GM12878 (cell line): ENCODE measurements around the gene DNAH9. TPM values are rescaled to one million over a fixed set of nuclear protein-coding genes. Genes with fewer than 3 reads are reported as not detected.

ENCODE experiments used
- ATAC-seq: fragments of 200-7000 bp; cut with Tn5 transposase; 3 replicates; pipeline ENCODE4 v1.9.1; 2020; ENCODE audit warnings: mild to moderate bottlenecking, moderate library complexity
- BruUV-seq: library from RNA; stranded (reverse); fragments of 400-500 nt; replicated peaks from 2 replicates; lab custom pipeline; 2021; lab: Mats Ljungman, UMichigan
- CTCF ChIA-PET: fragments of 300-600 bp; sonication (Branson Sonifier 250); formaldehyde crosslinking; extraction: SDS; loops from one replicate; lab custom pipeline; 2021; ENCODE audit warnings: inconsistent platforms; lab: Yijun Ruan, JAX
- POLR2A ChIA-PET: fragments of 350-600 bp; formaldehyde crosslinking; extraction: SDS; loops from one replicate; lab custom pipeline; 2021; ENCODE audit warnings: inconsistent platforms; lab: Charles Lee
- RAD21 ChIA-PET: fragments of 300-600 bp; sonication (Branson Sonifier 250); formaldehyde crosslinking; loops from one replicate; lab custom pipeline; 2023; ENCODE audit warnings: antibody characterized with exemption; ENCODE audit not compliant: unreplicated experiment; lab: Charles Lee
- SMC1A ChIA-PET: fragments of 300-600 bp; sonication (Branson Sonifier 250); formaldehyde crosslinking; loops from one replicate; lab custom pipeline; 2023; ENCODE audit not compliant: unreplicated experiment, uncharacterized antibody; lab: Charles Lee
- DNase-seq: peaks from one replicate; pipeline ENCODE4 v3.0.0-alpha.2; 2011; ENCODE audit warnings: low read depth, low spot score
- FAIRE-seq: peaks from 3 replicates; lab custom pipeline; 2011; peaks lifted over from hg19 to GRCh38; lab: Jason Lieb, UNC
- H2AFZ ChIP-seq: 2 replicates; pipeline ENCODE4 v1.6.0; 2011; ENCODE audit warnings: low read depth, low read length, control low read depth; ENCODE audit not compliant: control insufficient read depth
- H3K27ac ChIP-seq: 2 replicates; pipeline ENCODE4 v1.5.1; 2011; ENCODE audit warnings: control low read depth; ENCODE audit not compliant: control insufficient read depth, insufficient read depth
- H3K27me3 ChIP-seq, 2 experiments: replicated peaks in 1 of 2; 2 replicates each; pipeline versions ENCODE4 v1.6.0 to v1.6.1; 2011; ENCODE audit warnings: low read length in 1 of 2; ENCODE audit not compliant: control insufficient read depth in 2 of 2, insufficient read depth in 2 of 2
- H3K36me3 ChIP-seq, 2 experiments: 2 replicates each; pipeline ENCODE4 v1.5.1; 2011; ENCODE audit warnings: low read length in 1 of 2; ENCODE audit not compliant: control insufficient read depth in 2 of 2, insufficient read depth in 2 of 2
- H3K4me1 ChIP-seq: 2 replicates; pipeline ENCODE4 v1.6.1; 2011; ENCODE audit warnings: mild to moderate bottlenecking, low read length, moderate library complexity, mixed read lengths; ENCODE audit not compliant: control insufficient read depth, insufficient read depth
- H3K4me2 ChIP-seq: 2 replicates; pipeline ENCODE4 v1.6.0; 2011; ENCODE audit warnings: control low read depth; ENCODE audit not compliant: control insufficient read depth, insufficient read depth
- H3K4me3 ChIP-seq: fragments of 200-600 bp; sonication (generic); 2 replicates; pipeline ENCODE4 v1.5.1; 2016
- H3K79me2 ChIP-seq: 2 replicates; pipeline ENCODE4 v1.6.0; 2011; ENCODE audit warnings: low read length; ENCODE audit not compliant: control insufficient read depth, insufficient read depth
- H3K9ac ChIP-seq: 2 replicates; pipeline ENCODE4 v1.8.0; 2011; ENCODE audit warnings: low read length, control low read depth, mixed read lengths; ENCODE audit not compliant: control insufficient read depth, insufficient read depth
- H3K9me3 ChIP-seq: replicated peaks from 3 replicates; pipeline ENCODE4 v1.5.1; 2011; ENCODE audit warnings: mild to moderate bottlenecking, low read length; ENCODE audit not compliant: control insufficient read depth, insufficient read depth
- H4K20me1 ChIP-seq: 2 replicates; pipeline ENCODE4 v1.6.0; 2011; ENCODE audit not compliant: control insufficient read depth, insufficient read depth
- CBX5 ChIP-seq: sonication (generic); IDR thresholded peaks from 2 replicates; pipeline ENCODE4 v1.6.1; 2016; ENCODE audit warnings: low read depth, moderate library complexity, mild to moderate bottlenecking, inconsistent platforms
- IRF4 ChIP-seq: IDR thresholded peaks from 2 replicates; pipeline ENCODE4 v1.6.1; 2011; ENCODE audit warnings: low read depth, low read length
- RAD51 ChIP-seq: fragments of 450-650 bp; IDR thresholded peaks from 2 replicates; pipeline ENCODE4 v1.6.1; 2016; ENCODE audit warnings: moderate library complexity, mild to moderate bottlenecking, inconsistent platforms
- RFX5 ChIP-seq: IDR thresholded peaks from 2 replicates; pipeline ENCODE4 v1.6.1; 2011; ENCODE audit warnings: low read depth, low read length, improper control_type of control experiment
- RUNX3 ChIP-seq: IDR thresholded peaks from 2 replicates; pipeline ENCODE4 v1.6.1; 2012; ENCODE audit warnings: low read length, inconsistent platforms
- SUPT20H ChIP-seq: IDR thresholded peaks from 2 replicates; pipeline ENCODE4 v1.6.1; 2011; ENCODE audit warnings: low read depth, mild to moderate bottlenecking, low read length, moderate library complexity, borderline replicate concordance; ENCODE audit not compliant: control insufficient read depth
- WRNIP1 ChIP-seq: IDR thresholded peaks from 2 replicates; pipeline ENCODE4 v1.6.1; 2011; ENCODE audit warnings: low read depth, low read length, improper control_type of control experiment, borderline replicate concordance
- ZNF274 ChIP-seq: IDR thresholded peaks from one replicate; pipeline ENCODE4 v1.8.0; 2011; ENCODE audit not compliant: insufficient read length, insufficient read depth
- WGBS: methylation state at CpG from one replicate; pipeline ENCODE4 v1.1.6; 2016; ENCODE audit warnings: low lambda C conversion rate; ENCODE audit not compliant: insufficient replicate concordance, insufficient coverage; ENCODE audit errors: missing lambda C conversion rate; 5-methylcytosine and 5-hydroxymethylcytosine counted together
- in situ Hi-C: fragments of 300-500 bp; cut with MboI; formaldehyde crosslinking; loops from 9 replicates; pipeline ENCODE4 v1.14.3; 2018; ENCODE audit warnings: mixed read lengths
- intact Hi-C: fragments of 100-400 bp; cut with micrococcal nuclease; formaldehyde crosslinking; loops from one replicate; pipeline ENCODE4 v1.14.2; 2022; ENCODE audit not compliant: unreplicated experiment
- polyA plus RNA-seq, 11 experiments: library from polyadenylated mRNA; depleted of rRNA in 4 of 11; unstranded in 6 of 11; stranded (reverse) in 5 of 11; fragments of >200 nt; fragmentation: Nextera tagmentation in 4 of 11; fragmentation: Illumina TruSeq in 1 of 11; extraction: Ambion mirVana in 4 of 11; extraction: Trizol in 1 of 11; gene quantifications; 1 replicate in 1 of 11; 2 replicates in 10 of 11; pipeline versions ENCODE4 v1.2.1 to v1.2.3, GENCODE V29; 2011 to 2016; ENCODE audit warnings: inconsistent platforms in 2 of 11, missing spikeins in 2 of 11, low read depth in 1 of 11
- total RNA-seq, 4 experiments: library from RNA; depleted of rRNA in 3 of 4; stranded (reverse); fragments of >200 nt in 3 of 4; fragmentation: Illumina TruSeq in 1 of 4; extraction: Trizol in 1 of 4; gene quantifications; 2 replicates each; pipeline versions ENCODE4 v1.2.1 to v1.2.3, GENCODE V29; 2013 to 2021
- TF ChIP-seq, protein P1 (sequence below): fragments of 450-650 bp; IDR thresholded peaks from 2 replicates; pipeline ENCODE4 v1.6.1; 2016; ENCODE audit warnings: mild to moderate bottlenecking
- TF ChIP-seq, protein P2 (sequence below): fragments of 450-650 bp; IDR thresholded peaks from 2 replicates; pipeline ENCODE4 v1.6.1; 2017; ENCODE audit warnings: mild to moderate bottlenecking, moderate library complexity
- TF ChIP-seq, protein P3 (sequence below), 3 experiments: IDR thresholded peaks in 2 of 3; conservative IDR thresholded peaks in 1 of 3; 2 replicates each; pipeline ENCODE4 v1.5.1; 2011; ENCODE audit warnings: low read depth in 3 of 3, low read length in 3 of 3, mild to moderate bottlenecking in 3 of 3, control low read depth in 2 of 3, moderate library complexity in 2 of 3, inconsistent platforms in 1 of 3, mixed read lengths in 1 of 3; ENCODE audit not compliant: control insufficient read depth in 2 of 3, insufficient read depth in 1 of 3; ENCODE audit errors: extremely low read depth in 1 of 3
- TF ChIP-seq, protein P4 (sequence below): fragments of 450-650 bp; IDR thresholded peaks from 2 replicates; pipeline ENCODE4 v1.6.1; 2017; ENCODE audit warnings: low read depth, mild to moderate bottlenecking, moderate library complexity
- TF ChIP-seq, protein P5 (sequence below): fragments of 450-650 bp; conservative IDR thresholded peaks from 2 replicates; pipeline ENCODE4 v1.6.1; 2017; ENCODE audit warnings: mild to moderate bottlenecking, moderate library complexity

Gene DNAH9
- total and polyA plus RNA-seq, 10 of the 15 experiments (the other 5 are each of a cell fraction or from before 2014, with no cell fraction given): 0.10 to 0.40 (median 0.19) TPM; not detected in 7

DNA sequence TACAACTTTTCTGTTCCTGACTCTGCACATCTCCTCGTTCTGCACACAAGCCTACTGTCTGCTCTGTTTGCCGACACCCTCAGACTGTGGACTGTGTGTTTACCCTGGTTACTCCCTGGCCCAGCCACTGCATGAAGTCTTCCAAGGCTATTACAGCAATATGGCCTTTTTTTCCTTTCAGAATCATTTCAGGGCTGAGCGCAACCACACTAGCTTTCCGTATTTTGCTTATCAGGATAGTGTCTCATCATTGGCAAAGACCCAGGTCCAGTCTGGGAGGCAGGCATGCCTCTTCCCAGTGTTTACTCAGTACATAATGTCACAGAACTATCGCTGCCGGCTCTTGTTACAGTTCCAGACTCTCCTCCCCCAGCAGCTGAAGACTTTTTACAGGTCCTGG lies 10.1 kb downstream of the DNAH9 start:
- Histone ChIP-seq H3K4me1 (no peaks in the 10 kb centered on the region), H4K20me1 (no peaks in the 10 kb centered on the region), H3K9ac (no peak overlapping the region), H3K9me3 (no peaks in the 10 kb centered on the region; the same call in 2 of the 3 replicates), H3K27me3 (no peaks in the 10 kb centered on the region), H2AFZ (no peak overlapping the region), H3K27ac (no peak overlapping the region), H3K4me2 (no peak overlapping the region), H3K4me3 (no peak overlapping the region), H3K79me2 (no peaks in the 10 kb centered on the region), H3K36me3 (no peaks in the 10 kb centered on the region)
- ATAC-seq (no peak), FAIRE-seq (no peak), DNase-seq (no peak)
- ChIA-PET POLR2A (no interaction called here), RAD21 (no interaction called here), SMC1A (interaction anchor here (1.8 kb wide), 1 partner anchor 16 kb away, joined by 4 read pairs; no protein-coding TSS in a partner anchor), CTCF (no interaction called here)
- WGBS: 18% methylated on average over 6 of the region's 6 CpGs
- no TSS peak for BruUV-seq
- in situ Hi-C loops: no loop called here
- intact Hi-C loops: no loop called here
- TF ChIP-seq, protein P1, sequence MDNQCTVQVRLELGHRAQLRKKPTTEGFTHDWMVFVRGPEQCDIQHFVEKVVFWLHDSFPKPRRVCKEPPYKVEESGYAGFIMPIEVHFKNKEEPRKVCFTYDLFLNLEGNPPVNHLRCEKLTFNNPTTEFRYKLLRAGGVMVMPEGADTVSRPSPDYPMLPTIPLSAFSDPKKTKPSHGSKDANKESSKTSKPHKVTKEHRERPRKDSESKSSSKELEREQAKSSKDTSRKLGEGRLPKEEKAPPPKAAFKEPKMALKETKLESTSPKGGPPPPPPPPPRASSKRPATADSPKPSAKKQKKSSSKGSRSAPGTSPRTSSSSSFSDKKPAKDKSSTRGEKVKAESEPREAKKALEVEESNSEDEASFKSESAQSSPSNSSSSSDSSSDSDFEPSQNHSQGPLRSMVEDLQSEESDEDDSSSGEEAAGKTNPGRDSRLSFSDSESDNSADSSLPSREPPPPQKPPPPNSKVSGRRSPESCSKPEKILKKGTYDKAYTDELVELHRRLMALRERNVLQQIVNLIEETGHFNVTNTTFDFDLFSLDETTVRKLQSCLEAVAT: no peak
- TF ChIP-seq, protein P2, sequence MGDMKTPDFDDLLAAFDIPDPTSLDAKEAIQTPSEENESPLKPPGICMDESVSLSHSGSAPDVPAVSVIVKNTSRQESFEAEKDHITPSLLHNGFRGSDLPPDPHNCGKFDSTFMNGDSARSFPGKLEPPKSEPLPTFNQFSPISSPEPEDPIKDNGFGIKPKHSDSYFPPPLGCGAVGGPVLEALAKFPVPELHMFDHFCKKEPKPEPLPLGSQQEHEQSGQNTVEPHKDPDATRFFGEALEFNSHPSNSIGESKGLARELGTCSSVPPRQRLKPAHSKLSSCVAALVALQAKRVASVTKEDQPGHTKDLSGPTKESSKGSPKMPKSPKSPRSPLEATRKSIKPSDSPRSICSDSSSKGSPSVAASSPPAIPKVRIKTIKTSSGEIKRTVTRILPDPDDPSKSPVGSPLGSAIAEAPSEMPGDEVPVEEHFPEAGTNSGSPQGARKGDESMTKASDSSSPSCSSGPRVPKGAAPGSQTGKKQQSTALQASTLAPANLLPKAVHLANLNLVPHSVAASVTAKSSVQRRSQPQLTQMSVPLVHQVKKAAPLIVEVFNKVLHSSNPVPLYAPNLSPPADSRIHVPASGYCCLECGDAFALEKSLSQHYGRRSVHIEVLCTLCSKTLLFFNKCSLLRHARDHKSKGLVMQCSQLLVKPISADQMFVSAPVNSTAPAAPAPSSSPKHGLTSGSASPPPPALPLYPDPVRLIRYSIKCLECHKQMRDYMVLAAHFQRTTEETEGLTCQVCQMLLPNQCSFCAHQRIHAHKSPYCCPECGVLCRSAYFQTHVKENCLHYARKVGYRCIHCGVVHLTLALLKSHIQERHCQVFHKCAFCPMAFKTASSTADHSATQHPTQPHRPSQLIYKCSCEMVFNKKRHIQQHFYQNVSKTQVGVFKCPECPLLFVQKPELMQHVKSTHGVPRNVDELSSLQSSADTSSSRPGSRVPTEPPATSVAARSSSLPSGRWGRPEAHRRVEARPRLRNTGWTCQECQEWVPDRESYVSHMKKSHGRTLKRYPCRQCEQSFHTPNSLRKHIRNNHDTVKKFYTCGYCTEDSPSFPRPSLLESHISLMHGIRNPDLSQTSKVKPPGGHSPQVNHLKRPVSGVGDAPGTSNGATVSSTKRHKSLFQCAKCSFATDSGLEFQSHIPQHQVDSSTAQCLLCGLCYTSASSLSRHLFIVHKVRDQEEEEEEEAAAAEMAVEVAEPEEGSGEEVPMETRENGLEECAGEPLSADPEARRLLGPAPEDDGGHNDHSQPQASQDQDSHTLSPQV: no peak
- TF ChIP-seq WRNIP1 (no peak), RAD51 (no peak), ZNF274 (no peak), CBX5 (no peak), SUPT20H (no peak), RUNX3 (no peak), RFX5 (no peak), IRF4 (no peak)
- TF ChIP-seq, protein P3, sequence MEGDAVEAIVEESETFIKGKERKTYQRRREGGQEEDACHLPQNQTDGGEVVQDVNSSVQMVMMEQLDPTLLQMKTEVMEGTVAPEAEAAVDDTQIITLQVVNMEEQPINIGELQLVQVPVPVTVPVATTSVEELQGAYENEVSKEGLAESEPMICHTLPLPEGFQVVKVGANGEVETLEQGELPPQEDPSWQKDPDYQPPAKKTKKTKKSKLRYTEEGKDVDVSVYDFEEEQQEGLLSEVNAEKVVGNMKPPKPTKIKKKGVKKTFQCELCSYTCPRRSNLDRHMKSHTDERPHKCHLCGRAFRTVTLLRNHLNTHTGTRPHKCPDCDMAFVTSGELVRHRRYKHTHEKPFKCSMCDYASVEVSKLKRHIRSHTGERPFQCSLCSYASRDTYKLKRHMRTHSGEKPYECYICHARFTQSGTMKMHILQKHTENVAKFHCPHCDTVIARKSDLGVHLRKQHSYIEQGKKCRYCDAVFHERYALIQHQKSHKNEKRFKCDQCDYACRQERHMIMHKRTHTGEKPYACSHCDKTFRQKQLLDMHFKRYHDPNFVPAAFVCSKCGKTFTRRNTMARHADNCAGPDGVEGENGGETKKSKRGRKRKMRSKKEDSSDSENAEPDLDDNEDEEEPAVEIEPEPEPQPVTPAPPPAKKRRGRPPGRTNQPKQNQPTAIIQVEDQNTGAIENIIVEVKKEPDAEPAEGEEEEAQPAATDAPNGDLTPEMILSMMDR (IDR thresholded peaks at IDR 0.05 in 2 of 3, conservative IDR thresholded peaks at IDR 0.05 in 1 of 3; ENCODE audit: control insufficient read depth in 2 of 3, extremely low read depth in 1 of 3, insufficient read depth in 1 of 3, low read depth in 3 of 3, low read length in 3 of 3): no peak
- TF ChIP-seq, protein P4, sequence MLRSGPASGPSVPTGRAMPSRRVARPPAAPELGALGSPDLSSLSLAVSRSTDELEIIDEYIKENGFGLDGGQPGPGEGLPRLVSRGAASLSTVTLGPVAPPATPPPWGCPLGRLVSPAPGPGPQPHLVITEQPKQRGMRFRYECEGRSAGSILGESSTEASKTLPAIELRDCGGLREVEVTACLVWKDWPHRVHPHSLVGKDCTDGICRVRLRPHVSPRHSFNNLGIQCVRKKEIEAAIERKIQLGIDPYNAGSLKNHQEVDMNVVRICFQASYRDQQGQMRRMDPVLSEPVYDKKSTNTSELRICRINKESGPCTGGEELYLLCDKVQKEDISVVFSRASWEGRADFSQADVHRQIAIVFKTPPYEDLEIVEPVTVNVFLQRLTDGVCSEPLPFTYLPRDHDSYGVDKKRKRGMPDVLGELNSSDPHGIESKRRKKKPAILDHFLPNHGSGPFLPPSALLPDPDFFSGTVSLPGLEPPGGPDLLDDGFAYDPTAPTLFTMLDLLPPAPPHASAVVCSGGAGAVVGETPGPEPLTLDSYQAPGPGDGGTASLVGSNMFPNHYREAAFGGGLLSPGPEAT: no peak
- TF ChIP-seq, protein P5, sequence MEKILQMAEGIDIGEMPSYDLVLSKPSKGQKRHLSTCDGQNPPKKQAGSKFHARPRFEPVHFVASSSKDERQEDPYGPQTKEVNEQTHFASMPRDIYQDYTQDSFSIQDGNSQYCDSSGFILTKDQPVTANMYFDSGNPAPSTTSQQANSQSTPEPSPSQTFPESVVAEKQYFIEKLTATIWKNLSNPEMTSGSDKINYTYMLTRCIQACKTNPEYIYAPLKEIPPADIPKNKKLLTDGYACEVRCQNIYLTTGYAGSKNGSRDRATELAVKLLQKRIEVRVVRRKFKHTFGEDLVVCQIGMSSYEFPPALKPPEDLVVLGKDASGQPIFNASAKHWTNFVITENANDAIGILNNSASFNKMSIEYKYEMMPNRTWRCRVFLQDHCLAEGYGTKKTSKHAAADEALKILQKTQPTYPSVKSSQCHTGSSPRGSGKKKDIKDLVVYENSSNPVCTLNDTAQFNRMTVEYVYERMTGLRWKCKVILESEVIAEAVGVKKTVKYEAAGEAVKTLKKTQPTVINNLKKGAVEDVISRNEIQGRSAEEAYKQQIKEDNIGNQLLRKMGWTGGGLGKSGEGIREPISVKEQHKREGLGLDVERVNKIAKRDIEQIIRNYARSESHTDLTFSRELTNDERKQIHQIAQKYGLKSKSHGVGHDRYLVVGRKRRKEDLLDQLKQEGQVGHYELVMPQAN: no peak
